GM10266 (cell line): ENCODE measurements around the gene POLL.

ENCODE experiments used
- DNase-seq: peaks from one replicate; pipeline ENCODE4 v3.0.0; 2012; ENCODE audit errors: extremely low spot score
- TF ChIP-seq, protein P1 (sequence below): IDR thresholded peaks from 2 replicates; pipeline ENCODE4 v1.5.1; 2012; ENCODE audit warnings: mild to moderate bottlenecking, low read depth; ENCODE audit not compliant: control insufficient read depth, insufficient read depth; ENCODE audit errors: missing control alignments

The POLL gene

DNA sequence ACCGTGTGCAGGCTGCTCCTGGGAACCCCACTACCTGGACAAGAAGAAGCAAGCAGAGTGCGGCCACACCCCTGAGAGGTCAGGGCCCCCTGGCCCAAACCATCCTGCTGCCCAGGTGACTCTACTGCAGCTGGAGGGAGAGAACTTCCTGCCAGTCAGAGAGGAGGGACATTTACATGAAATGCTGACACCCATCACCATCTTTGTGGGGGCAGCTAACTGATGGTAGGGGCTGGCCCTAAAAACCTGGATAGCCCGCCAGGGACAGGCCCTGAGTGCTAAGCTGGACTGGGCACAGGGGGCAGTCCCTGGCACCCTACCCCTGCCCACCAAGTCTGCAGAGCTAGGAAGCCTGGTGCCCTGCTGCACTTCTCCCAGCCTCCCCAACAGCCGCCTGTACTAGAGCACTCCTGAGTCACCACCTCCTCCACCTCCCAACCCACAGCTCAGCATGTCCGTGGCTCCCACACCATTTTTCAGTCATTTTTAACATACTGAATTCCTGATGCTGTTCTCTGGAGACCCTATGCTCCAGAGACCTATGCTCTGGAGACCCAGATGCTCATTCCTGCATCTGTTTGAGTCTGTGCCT lies 27.6 kb upstream of the POLL start:
- TF ChIP-seq, protein P1, sequence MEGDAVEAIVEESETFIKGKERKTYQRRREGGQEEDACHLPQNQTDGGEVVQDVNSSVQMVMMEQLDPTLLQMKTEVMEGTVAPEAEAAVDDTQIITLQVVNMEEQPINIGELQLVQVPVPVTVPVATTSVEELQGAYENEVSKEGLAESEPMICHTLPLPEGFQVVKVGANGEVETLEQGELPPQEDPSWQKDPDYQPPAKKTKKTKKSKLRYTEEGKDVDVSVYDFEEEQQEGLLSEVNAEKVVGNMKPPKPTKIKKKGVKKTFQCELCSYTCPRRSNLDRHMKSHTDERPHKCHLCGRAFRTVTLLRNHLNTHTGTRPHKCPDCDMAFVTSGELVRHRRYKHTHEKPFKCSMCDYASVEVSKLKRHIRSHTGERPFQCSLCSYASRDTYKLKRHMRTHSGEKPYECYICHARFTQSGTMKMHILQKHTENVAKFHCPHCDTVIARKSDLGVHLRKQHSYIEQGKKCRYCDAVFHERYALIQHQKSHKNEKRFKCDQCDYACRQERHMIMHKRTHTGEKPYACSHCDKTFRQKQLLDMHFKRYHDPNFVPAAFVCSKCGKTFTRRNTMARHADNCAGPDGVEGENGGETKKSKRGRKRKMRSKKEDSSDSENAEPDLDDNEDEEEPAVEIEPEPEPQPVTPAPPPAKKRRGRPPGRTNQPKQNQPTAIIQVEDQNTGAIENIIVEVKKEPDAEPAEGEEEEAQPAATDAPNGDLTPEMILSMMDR: no peak
- DNase-seq: no peak

DNA sequence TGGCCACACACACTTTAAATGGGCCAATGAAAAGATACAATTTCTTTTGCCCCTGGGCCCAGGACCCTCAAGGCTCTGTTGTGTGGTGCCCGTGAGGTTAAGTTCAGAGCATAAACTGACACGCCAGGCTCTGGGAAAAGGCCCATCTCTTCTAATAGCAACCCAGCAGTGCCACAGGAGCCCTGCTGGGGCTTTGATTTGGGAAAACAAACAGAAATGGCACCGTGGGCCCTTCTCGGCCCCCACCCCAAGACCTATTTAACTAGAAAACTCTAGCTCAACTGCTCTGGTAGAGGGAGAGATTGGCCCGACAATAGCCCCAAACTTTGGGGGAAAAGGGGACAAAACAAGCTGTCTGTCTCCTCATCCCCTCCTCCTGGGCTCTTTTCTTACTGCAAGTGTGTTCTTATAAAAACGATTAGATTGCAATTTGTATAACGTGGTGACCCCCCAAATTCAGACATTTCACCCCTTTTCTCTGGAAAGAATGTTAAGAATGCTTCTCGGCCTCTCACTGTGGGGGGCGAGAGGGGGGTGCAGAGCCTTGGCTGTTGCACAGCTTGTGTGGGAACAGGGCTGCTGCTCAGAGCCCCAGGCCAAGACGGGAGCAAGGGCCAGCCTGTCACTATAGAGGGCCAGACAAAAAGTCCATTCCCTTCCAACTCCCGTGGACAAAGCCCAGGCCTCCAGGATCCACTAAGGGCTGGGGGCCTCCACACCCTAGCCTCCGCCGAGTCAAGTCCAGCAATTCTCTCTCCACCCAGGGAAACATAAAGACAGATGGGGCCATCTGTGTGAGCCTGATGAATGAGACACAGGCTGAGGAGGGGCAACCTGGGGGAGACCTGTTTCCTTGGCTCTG lies 26.8 kb upstream of the POLL start:
- DNase-seq: no peak
- TF ChIP-seq, protein P1: no peak

DNA sequence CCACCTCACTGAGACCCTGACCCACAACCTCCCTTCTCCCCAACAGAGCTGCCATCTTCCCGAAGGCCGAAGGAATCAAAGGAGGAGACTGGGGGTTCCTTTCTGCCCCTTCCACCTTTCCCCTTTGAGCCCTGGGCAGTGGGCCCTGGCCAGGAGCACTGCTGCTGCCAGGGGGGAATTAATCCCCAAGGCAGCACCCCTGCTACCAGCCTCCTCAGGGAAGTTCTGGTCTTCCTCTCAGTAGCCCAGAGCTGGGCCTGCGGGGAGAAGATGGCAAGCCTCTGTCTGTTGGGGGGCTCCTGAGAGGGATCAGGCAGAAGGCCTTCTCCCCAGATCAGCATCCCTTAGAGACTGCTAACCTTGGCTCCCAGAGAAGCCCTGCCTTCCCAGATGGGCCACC lies 25.6 kb upstream of the POLL start:
- DNase-seq: no peak
- TF ChIP-seq, protein P1: no peak

DNA sequence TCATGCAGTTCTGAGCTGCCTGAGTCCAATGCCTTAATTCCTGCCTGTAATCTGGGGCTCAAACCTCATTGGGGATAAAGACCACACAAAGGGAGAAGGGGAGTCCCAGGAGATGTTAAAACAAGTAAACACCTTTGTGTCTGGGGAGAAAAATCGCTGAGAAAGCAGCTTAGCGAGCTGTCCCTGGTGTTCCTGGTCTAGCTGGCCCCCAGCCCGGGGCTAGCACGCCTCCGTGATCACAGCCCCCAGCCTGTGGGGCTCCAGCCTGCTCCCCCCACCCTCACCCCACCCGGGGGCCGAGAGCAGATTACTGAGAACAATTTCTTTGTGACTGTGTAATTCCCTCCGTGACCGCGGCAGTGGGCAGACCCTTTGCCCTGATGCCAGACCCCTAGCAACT lies 24.8 kb upstream of the POLL start:
- no peak for DNase-seq
- TF ChIP-seq, protein P1: no peak

DNA sequence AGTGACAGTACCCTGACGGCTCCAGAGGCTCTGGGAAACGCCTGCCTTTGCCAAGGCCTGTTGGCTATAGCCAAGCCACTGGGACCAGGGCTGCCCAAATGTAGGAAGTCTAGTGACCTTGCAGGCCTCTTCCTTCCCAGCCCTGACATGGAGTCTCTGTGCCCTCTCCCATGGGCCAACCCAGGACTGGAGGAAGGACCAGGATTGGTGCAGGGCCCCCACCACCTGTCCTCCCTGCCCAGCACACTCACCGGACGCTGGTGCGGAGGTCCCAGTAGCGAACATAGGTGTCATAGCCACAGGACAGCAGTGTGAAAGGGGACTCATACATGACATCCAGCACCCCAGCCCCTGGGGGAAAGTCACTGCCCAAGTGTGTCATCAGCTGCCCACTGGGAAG lies 24.0 kb upstream of the POLL start:
- TF ChIP-seq, protein P1: no peak

DNA sequence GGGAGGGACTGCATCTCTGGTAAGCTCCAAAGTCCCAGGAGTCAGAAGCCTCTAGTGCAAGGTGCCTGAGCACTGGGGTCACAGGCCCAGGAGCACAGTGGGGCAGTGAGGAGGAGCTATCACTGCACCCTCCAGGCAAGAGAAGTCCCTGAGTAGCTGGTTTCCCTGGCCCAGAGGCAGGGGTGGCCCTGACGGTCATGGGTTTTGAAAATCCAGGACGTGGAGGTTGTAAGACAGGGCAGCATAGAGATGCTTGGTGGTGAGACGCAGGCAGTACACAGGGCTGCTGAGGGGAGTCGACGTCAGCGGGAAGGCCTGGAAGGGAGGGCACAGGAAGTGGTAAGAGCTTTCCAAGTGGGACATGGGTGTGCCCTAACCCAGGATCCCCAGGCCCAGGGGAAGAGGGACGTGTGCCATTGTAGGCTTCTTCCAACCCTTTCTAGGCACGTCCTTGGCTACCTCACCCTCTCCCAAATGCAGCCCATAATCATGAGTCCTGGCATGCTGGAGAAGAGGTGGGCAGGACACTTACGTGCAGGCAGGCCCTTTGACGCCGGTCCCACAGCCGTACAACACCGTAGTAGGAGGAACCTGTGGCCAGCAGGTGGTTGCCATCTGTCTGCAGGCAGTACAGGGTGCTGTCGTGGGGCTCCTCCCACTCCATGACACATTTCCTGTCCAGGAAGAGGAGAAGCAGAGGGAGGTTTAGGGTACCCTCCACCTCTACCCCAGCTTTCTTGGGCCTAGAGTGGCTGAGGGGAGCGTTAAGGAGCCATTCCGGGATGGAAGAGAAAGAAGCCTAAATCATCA lies 23.2 kb upstream of the POLL start:
- DNase-seq: no peak
- TF ChIP-seq, protein P1: no peak

More for the DNA sequence above, 24.0 kb upstream of the POLL start:
- no peak for DNase-seq
